GM12878 (cell line): ENCODE measurements around the gene SP3. TPM values are rescaled to one million over a fixed set of nuclear protein-coding genes. Genes with fewer than 3 reads are reported as not detected.

Experiments used
- ATAC-seq: fragments of 200-7000 bp; cut with Tn5 transposase; 3 replicates; pipeline ENCODE4 v1.9.1; 2020; ENCODE audit warnings: mild to moderate bottlenecking, moderate library complexity
- BruUV-seq: library from RNA; stranded (reverse); fragments of 400-500 nt; replicated peaks from 2 replicates; lab custom pipeline; 2021; lab: Mats Ljungman, UMichigan
- CTCF ChIA-PET: fragments of 300-600 bp; sonication (Branson Sonifier 250); formaldehyde crosslinking; extraction: SDS; loops from one replicate; lab custom pipeline; 2021; ENCODE audit warnings: inconsistent platforms; lab: Yijun Ruan, JAX
- POLR2A ChIA-PET: fragments of 350-600 bp; formaldehyde crosslinking; extraction: SDS; loops from one replicate; lab custom pipeline; 2021; ENCODE audit warnings: inconsistent platforms; lab: Charles Lee
- RAD21 ChIA-PET: fragments of 300-600 bp; sonication (Branson Sonifier 250); formaldehyde crosslinking; loops from one replicate; lab custom pipeline; 2023; ENCODE audit warnings: antibody characterized with exemption; ENCODE audit not compliant: unreplicated experiment; lab: Charles Lee
- SMC1A ChIA-PET: fragments of 300-600 bp; sonication (Branson Sonifier 250); formaldehyde crosslinking; loops from one replicate; lab custom pipeline; 2023; ENCODE audit not compliant: unreplicated experiment, uncharacterized antibody; lab: Charles Lee
- DNase-seq: peaks from one replicate; pipeline ENCODE4 v3.0.0-alpha.2; 2011; ENCODE audit warnings: low read depth, low spot score
- FAIRE-seq: peaks from 3 replicates; lab custom pipeline; 2011; peaks lifted over from hg19 to GRCh38; lab: Jason Lieb, UNC
- H2AFZ ChIP-seq: 2 replicates; pipeline ENCODE4 v1.6.0; 2011; ENCODE audit warnings: low read depth, low read length, control low read depth; ENCODE audit not compliant: control insufficient read depth
- H3K27ac ChIP-seq: 2 replicates; pipeline ENCODE4 v1.5.1; 2011; ENCODE audit warnings: control low read depth; ENCODE audit not compliant: control insufficient read depth, insufficient read depth
- H3K27me3 ChIP-seq, 2 experiments: replicated peaks in 1 of 2; 2 replicates each; pipeline versions ENCODE4 v1.6.0 to v1.6.1; 2011; ENCODE audit warnings: low read length in 1 of 2; ENCODE audit not compliant: control insufficient read depth in 2 of 2, insufficient read depth in 2 of 2
- H3K36me3 ChIP-seq, 2 experiments: 2 replicates each; pipeline ENCODE4 v1.5.1; 2011; ENCODE audit warnings: low read length in 1 of 2; ENCODE audit not compliant: control insufficient read depth in 2 of 2, insufficient read depth in 2 of 2
- H3K4me1 ChIP-seq: 2 replicates; pipeline ENCODE4 v1.6.1; 2011; ENCODE audit warnings: mild to moderate bottlenecking, low read length, moderate library complexity, mixed read lengths; ENCODE audit not compliant: control insufficient read depth, insufficient read depth
- H3K4me2 ChIP-seq: 2 replicates; pipeline ENCODE4 v1.6.0; 2011; ENCODE audit warnings: control low read depth; ENCODE audit not compliant: control insufficient read depth, insufficient read depth
- H3K4me3 ChIP-seq: fragments of 200-600 bp; sonication (generic); 2 replicates; pipeline ENCODE4 v1.5.1; 2016
- H3K79me2 ChIP-seq: 2 replicates; pipeline ENCODE4 v1.6.0; 2011; ENCODE audit warnings: low read length; ENCODE audit not compliant: control insufficient read depth, insufficient read depth
- H3K9ac ChIP-seq: 2 replicates; pipeline ENCODE4 v1.8.0; 2011; ENCODE audit warnings: low read length, control low read depth, mixed read lengths; ENCODE audit not compliant: control insufficient read depth, insufficient read depth
- H3K9me3 ChIP-seq: replicated peaks from 3 replicates; pipeline ENCODE4 v1.5.1; 2011; ENCODE audit warnings: mild to moderate bottlenecking, low read length; ENCODE audit not compliant: control insufficient read depth, insufficient read depth
- H4K20me1 ChIP-seq: 2 replicates; pipeline ENCODE4 v1.6.0; 2011; ENCODE audit not compliant: control insufficient read depth, insufficient read depth
- CREM ChIP-seq: IDR thresholded peaks from 2 replicates; pipeline ENCODE4 v1.6.1; 2014; ENCODE audit warnings: antibody characterized with exemption, low read depth
- HDAC6 ChIP-seq: fragments of 200-600 bp; sonication (generic); IDR thresholded peaks from one replicate; pipeline ENCODE4 v1.8.0; 2017; ENCODE audit warnings: antibody characterized with exemption; ENCODE audit not compliant: unreplicated experiment
- IRF3 ChIP-seq: fragments of 450-650 bp; IDR thresholded peaks from 2 replicates; pipeline ENCODE4 v1.6.1; 2014; ENCODE audit warnings: mild to moderate bottlenecking
- JUNB ChIP-seq: IDR thresholded peaks from 2 replicates; pipeline ENCODE4 v1.6.1; 2016; ENCODE audit warnings: antibody characterized with exemption, mild to moderate bottlenecking
- NR2F1 ChIP-seq: fragments of 450-650 bp; conservative IDR thresholded peaks from 2 replicates; pipeline ENCODE4 v1.6.1; 2017; ENCODE audit warnings: mild to moderate bottlenecking
- POLR2A ChIP-seq: IDR thresholded peaks from 2 replicates; pipeline ENCODE4 v1.6.1; 2011; ENCODE audit warnings: low read depth, mild to moderate bottlenecking, low read length
- PRDM15 ChIP-seq: fragments of 450-650 bp; formaldehyde crosslinking; IDR thresholded peaks from 2 replicates; pipeline ENCODE4 v1.4.0; 2020; ENCODE audit warnings: mild to moderate bottlenecking, moderate library complexity
- STAT3 ChIP-seq: IDR thresholded peaks from 2 replicates; pipeline ENCODE4 v1.6.1; 2011; ENCODE audit warnings: low read depth, low read length, improper control_type of control experiment
- USF1 ChIP-seq: IDR thresholded peaks from 2 replicates; pipeline ENCODE4 v1.6.1; 2011; ENCODE audit warnings: borderline replicate concordance, low read depth, mild to moderate bottlenecking, moderate library complexity, mixed read lengths, low read length; ENCODE audit not compliant: insufficient read depth; ENCODE audit errors: extremely low read length
- WRNIP1 ChIP-seq: IDR thresholded peaks from 2 replicates; pipeline ENCODE4 v1.6.1; 2011; ENCODE audit warnings: low read depth, low read length, improper control_type of control experiment, borderline replicate concordance
- ZZZ3 ChIP-seq: IDR thresholded peaks from 2 replicates; pipeline ENCODE4 v1.6.1; 2011; ENCODE audit warnings: low read depth; ENCODE audit not compliant: control insufficient read depth, insufficient read length
- WGBS: methylation state at CpG from one replicate; pipeline ENCODE4 v1.1.6; 2016; ENCODE audit warnings: low lambda C conversion rate; ENCODE audit not compliant: insufficient replicate concordance, insufficient coverage; ENCODE audit errors: missing lambda C conversion rate; 5-methylcytosine and 5-hydroxymethylcytosine counted together
- in situ Hi-C: fragments of 300-500 bp; cut with MboI; formaldehyde crosslinking; loops from 9 replicates; pipeline ENCODE4 v1.14.3; 2018; ENCODE audit warnings: mixed read lengths
- intact Hi-C: fragments of 100-400 bp; cut with micrococcal nuclease; formaldehyde crosslinking; loops from one replicate; pipeline ENCODE4 v1.14.2; 2022; ENCODE audit not compliant: unreplicated experiment
- polyA plus RNA-seq, 11 experiments: library from polyadenylated mRNA; depleted of rRNA in 4 of 11; unstranded in 6 of 11; stranded (reverse) in 5 of 11; fragments of >200 nt; fragmentation: Nextera tagmentation in 4 of 11; fragmentation: Illumina TruSeq in 1 of 11; extraction: Ambion mirVana in 4 of 11; extraction: Trizol in 1 of 11; gene quantifications; 1 replicate in 1 of 11; 2 replicates in 10 of 11; pipeline versions ENCODE4 v1.2.1 to v1.2.3, GENCODE V29; 2011 to 2016; ENCODE audit warnings: inconsistent platforms in 2 of 11, missing spikeins in 2 of 11, low read depth in 1 of 11
- total RNA-seq, 4 experiments: library from RNA; depleted of rRNA in 3 of 4; stranded (reverse); fragments of >200 nt in 3 of 4; fragmentation: Illumina TruSeq in 1 of 4; extraction: Trizol in 1 of 4; gene quantifications; 2 replicates each; pipeline versions ENCODE4 v1.2.1 to v1.2.3, GENCODE V29; 2013 to 2021
- TF ChIP-seq, protein P1 (sequence below): IDR thresholded peaks from 2 replicates; pipeline ENCODE4 v1.6.1; 2012; ENCODE audit warnings: mild to moderate bottlenecking, low read depth, low read length

The SP3 gene
- total and polyA plus RNA-seq, 10 of the 15 experiments (the other 5 are each of a cell fraction or from before 2014, with no cell fraction given) = 9.9 to 87.6 (median 52.4) TPM

DNA sequence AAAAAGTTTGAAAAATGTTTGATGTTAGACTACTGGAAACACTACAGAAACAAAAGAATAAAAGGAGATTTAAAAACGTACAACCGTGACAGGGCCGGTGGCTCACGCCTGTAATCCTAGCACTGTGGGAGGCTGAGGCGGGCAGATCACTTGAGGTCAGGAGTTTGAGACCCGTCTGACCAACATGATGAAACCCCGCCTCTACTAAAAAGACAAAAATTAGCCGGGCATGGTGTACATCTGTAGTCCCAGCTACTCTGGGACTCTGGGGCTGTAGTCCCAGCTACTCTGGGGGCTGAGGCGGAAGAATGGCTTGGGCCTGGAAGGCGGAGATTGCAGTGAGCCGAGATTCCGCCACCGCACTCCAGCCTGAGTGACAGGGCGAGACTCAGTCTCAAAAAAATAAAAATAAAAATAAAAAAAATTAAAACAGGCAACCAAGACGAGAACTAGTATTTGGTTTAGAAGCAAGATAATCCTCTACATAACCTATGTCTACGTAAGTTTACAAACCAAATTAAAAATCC, 5.8 kb downstream of the SP3 start (continued):
- TF ChIP-seq PRDM15 (CRISPR knock-in tag) = no peak

DNA sequence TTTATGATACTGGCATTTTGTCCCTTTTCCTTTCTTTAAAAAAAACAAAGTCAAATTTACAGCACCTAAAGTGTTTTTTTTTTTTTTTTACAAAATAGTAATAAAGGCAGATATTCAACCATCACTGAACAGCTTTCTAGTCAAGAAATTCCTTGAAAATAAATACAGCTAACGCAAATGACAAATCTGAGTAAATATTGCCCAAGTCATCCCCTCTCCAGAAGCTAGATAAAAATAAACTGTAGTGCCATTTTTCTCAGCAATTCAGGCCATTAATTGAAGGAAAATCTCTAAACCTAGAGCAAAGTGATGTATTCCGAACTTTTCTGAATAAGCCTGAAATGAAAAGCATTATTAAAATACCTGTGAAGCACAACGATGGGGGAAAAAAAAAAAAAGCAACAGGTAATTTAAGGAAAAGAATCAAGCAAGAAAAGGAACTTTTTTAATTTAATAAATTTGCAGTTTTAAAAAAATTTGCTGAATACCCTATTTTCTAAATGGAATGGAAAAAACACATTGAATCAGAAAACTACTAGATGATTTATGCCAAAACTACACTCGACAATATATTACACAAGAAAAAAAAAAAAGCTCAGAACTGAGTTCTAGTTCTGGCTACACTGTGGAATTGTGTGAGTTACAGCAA, 6.9 kb downstream of the SP3 start:
- SMC1A ChIA-PET = no interaction called here
- WGBS = 84% methylated on average over 4 of the region's 4 CpGs
- TF ChIP-seq STAT3 (no peak), NR2F1 (no peak), HDAC6 (no peak), ZZZ3 (no peak), WRNIP1 (no peak), JUNB (no peak), IRF3 (no peak), CREM (no peak), USF1 (no peak), POLR2A (no peak)
- TF ChIP-seq, protein P1, sequence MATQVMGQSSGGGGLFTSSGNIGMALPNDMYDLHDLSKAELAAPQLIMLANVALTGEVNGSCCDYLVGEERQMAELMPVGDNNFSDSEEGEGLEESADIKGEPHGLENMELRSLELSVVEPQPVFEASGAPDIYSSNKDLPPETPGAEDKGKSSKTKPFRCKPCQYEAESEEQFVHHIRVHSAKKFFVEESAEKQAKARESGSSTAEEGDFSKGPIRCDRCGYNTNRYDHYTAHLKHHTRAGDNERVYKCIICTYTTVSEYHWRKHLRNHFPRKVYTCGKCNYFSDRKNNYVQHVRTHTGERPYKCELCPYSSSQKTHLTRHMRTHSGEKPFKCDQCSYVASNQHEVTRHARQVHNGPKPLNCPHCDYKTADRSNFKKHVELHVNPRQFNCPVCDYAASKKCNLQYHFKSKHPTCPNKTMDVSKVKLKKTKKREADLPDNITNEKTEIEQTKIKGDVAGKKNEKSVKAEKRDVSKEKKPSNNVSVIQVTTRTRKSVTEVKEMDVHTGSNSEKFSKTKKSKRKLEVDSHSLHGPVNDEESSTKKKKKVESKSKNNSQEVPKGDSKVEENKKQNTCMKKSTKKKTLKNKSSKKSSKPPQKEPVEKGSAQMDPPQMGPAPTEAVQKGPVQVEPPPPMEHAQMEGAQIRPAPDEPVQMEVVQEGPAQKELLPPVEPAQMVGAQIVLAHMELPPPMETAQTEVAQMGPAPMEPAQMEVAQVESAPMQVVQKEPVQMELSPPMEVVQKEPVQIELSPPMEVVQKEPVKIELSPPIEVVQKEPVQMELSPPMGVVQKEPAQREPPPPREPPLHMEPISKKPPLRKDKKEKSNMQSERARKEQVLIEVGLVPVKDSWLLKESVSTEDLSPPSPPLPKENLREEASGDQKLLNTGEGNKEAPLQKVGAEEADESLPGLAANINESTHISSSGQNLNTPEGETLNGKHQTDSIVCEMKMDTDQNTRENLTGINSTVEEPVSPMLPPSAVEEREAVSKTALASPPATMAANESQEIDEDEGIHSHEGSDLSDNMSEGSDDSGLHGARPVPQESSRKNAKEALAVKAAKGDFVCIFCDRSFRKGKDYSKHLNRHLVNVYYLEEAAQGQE = no peak

More for the DNA sequence above, 6.9 kb downstream of the SP3 start:
- ATAC-seq (no peak), FAIRE-seq (no peak), DNase-seq (no peak)
- in situ Hi-C loops = no loop called here
- ChIA-PET POLR2A (interaction anchor here (0.5 to 1.2 kb wide), 3 partner anchors 14 to 1407 kb away, joined by 3 to 5 read pairs (median 4); no protein-coding TSS in a partner anchor), CTCF (no interaction called here), RAD21 (interaction anchor here (0.7 kb wide), 1 partner anchor 20 kb away, joined by 3 read pairs; no protein-coding TSS in a partner anchor)
- Histone ChIP-seq H3K4me1 (no peaks in the 10 kb centered on the region), H3K27me3 (no peaks in the 10 kb centered on the region), H3K36me3 (peaks cover 4 to 22% of the 10 kb centered on the region in 2 experiments), H3K27ac (no peak overlapping the region), H3K9me3 (no peaks in the 10 kb centered on the region; the same call in 2 of the 3 replicates), H4K20me1 (peaks cover 3% of the 10 kb centered on the region; the same call in 1 of the 2 replicates), H3K9ac (no peak overlapping the region), H3K4me3 (0 out of 2 replicates have a peak overlapping the region, but pooled peaks have one; percentile 76), H2AFZ (no peak overlapping the region), H3K4me2 (no peak overlapping the region), H3K79me2 (peaks cover 99% of the 10 kb centered on the region)
- no TSS peak for BruUV-seq
- intact Hi-C loops = loop anchor here (10.0 kb wide), 1 partner anchor 386 kb away; no protein-coding TSS in a partner anchor
